ENCODE results near the gene NCBP2L. TPM values are rescaled to one million over a fixed set of nuclear protein-coding genes. Genes with fewer than 3 reads are reported as not detected.

The NCBP2L gene
- total RNA-seq, 1 donor from 2014 or later: not detected

Other genes with a start within 250 kb of the NCBP2L start
- 20.8 TPM for gene PRPS1, start 149.2 kb upstream of the NCBP2L start, total RNA-seq
- 46.5 TPM for gene TSC22D3, start 1.9 kb upstream of the NCBP2L start, total RNA-seq
- gene MID2, start 48.1 kb downstream of the NCBP2L start, total RNA-seq: 12.6 TPM
- not detected for gene TEX13B, start 204.6 kb downstream of the NCBP2L start, total RNA-seq

Measured in frontal cortex (tissue), 1 donor.